ENCODE measurements around the gene TEN1.

Gene TEN1

GRCh38 chr17:76007850-76008165, 28.8 kb downstream of the TEN1 start:
- no peak for DNase-seq

- DNase-seq, result no peak
These were observed 29.2 kb downstream of the TEN1 start for GRCh38 chr17:76008208-76008607.

GRCh38 chr17:76008630-76009425, 29.8 kb downstream of the TEN1 start:
- no peak for DNase-seq

DNA sequence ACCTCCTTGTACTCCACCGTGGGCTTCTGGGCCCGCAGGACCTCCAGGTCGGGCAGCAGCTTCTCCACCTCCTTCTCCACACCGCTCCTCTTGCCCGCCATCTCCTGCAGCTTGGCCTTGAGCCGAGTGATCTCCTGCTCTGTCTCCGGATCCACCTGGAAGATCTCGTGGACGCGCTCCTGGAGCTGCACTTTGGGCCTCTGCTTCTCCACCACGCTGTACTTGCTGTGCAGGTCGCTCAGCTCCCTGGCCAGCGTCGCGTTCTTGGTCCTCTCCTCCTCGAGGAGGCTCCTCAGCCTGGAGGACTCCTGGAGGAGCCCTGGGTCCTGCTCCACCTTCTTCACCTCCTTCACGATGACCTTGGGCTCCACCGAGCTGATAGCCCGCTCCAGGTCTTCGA, 30.4 kb downstream of the TEN1 start:
- DNase-seq, result no peak

DNA sequence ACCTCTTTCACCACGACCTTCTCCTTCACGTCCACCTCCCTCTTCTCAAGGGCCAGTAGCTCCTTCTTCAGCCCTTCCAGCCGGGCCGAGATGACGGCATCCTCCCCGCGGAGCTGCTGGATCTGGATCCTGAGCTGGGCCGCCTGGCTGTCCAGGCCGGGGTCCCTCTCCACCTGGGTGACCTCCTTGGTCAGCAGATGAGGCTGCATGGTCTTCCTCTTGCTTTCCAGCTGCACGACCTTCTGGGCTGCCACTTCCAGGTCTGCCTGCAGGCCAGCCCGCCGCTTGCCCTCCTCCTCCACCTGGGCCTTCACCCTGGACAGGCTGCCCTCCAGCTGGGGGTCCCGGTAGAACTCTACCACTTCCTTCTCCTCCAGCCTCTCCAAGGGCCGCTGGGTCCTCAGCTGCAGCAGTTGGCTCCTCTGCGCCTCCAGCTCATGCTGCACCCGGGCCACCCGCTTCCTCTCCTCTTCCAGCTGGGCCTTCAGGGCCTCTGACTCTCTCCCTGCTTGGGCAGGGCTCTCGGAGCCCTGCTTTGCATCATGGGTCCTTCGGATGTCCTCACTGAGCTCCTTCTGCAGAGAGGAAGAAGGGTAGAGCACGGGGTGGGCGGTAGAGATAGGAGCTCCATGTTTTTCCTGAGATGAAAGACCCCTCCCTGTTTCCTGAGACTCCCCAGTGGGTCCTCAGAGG, 31.1 kb downstream of the TEN1 start:
- no peak for DNase-seq

DNA sequence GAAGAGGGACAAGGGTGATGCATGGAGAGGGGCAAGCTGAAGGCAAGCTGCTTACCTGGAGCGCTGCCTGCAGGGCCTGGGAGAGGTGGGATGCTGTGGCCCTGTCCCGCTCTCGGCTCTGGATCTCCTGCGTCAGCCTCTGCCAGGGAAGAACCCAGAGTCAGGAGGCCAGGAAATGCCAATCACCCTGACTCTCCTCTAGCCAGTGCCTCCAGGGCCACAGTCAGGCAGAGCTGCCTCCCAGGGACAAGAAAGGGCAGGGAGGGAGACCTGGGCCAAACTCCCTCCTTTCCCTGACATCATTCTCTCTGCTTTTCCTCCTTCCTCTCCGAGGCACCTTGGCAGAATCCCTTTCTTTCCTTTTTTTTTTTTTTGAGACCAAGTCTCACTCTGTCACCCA, 32.9 kb downstream of the TEN1 start:
- no peak for DNase-seq

DNA sequence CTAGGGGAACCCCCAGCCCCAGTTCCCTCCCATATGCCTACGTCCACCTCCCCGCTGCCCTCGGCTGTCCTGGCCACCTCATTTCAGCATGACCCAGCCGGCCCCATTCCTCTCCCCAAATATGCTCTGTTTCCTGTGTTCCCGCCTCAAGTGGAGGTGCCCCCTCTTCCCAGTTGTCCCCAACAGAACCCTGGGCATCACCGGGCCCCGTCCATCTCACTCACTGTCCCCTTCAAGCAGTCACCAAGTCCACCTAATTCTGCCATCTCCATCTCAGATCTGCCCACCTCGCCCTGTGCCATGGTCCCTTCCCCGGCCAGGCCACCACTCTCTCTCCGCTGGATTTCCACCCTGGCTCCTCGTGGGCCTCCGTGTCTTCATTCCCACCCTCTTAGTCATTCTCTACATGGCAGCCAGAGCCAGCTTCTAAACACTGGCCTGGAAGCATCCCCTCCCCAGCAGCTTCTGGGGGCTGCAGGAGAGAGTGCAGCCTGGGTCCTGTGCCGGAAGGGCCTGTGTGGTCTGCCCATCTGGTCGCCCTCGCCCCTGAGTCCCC, 34.4 kb downstream of the TEN1 start:
- no peak for DNase-seq

GRCh38 chr17:76014100-76014924, 35.3 kb downstream of the TEN1 start:
- no peak for DNase-seq

GRCh38 chr17:76014925-76015261, 35.9 kb downstream of the TEN1 start:
- DNase-seq, result no peak

DNA sequence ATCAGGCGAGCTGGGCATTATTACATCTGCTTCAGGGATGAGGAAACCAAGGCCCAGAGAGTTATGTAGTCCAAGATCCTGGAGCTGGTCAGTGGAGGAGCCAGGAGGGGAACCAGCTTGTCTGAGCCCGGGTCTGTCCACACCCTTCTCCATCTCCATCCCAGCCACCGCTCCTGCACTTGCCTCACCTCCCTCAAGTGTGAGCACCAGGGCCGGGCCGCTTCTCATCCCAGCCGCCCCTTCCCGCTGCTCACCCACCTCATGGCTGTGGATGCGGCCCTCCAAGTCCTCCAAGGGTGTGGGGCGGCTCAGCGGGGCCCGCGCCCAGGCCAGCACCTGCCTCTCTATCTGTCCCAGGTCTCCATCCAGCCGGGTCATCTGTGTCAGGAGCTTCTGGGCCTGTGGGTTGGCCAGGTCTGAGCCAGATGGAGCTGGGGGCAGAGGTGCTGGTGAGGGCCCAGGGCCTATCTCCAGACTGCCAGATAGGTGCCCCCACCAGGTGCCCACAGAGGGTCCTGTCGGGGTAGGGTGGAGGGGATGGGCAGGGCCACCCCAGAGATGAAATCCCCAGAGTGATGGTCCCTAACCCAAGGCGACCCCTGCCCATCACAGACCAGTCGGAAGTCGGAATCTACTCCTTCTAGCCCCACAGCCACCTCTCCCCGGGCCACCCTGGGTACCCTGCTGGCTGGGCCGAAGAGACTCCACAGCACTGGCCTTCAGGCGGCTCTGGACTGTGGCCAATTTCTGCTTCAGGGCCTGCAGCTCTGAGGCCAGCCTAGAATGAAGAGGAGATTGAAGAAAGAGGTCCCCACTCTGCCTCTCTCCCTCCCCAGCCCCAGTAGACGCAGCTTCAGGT, 38.7 kb downstream of the TEN1 start:
- DNase-seq, result no peak

GRCh38 chr17:76018340-76018680, 39.3 kb downstream of the TEN1 start:
- no peak for DNase-seq

DNA sequence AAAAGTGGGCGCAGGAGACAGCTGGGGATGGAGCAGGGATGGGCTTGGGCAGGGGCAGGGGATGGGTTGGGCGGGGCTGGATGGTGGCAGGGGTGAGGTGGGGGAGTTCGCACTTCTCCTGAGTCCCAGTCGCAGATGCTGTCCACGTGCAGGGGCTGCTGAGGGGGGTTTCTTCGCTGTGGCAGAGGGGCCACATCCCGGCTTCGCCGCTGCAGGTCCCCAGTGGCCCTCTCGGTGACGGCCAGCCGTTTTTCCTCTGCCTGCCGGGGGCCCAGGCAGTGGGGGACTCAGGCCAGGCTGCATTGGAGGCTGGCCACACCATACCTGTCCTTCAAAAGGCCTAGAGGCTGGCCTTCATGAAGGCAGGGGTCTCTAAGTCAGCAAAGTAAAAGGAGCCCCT, 39.8 kb downstream of the TEN1 start:
- no peak for DNase-seq

DNA sequence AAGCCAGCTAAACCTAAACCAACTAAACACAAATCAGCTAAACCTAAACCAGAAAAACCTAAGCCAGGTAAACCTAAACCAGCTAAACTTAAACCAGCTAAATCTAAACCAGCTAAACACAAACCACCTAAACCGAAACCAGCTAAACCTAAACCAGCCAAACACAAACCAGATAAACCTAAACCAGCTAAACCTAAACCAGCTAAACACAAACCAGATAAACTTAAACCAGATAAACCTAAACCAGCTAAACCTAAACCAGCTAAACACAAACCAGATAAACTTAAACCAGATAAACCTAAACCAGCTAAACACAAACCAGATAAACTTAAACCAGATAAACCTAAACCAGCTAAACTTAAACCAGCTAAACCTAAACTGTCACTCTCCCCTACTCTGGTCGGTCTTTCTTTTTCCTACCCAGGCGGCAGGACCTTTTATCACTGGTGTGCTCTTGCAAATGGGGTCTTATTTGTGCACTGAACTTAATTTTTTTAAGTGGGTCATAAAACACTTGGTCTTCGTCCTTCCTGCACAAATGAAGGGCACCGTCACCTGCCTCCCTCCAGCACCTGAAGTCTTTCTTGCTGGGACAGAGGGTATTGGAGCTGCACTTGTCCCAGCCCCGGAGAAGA, 40.9 kb downstream of the TEN1 start:
- no peak for DNase-seq

DNA sequence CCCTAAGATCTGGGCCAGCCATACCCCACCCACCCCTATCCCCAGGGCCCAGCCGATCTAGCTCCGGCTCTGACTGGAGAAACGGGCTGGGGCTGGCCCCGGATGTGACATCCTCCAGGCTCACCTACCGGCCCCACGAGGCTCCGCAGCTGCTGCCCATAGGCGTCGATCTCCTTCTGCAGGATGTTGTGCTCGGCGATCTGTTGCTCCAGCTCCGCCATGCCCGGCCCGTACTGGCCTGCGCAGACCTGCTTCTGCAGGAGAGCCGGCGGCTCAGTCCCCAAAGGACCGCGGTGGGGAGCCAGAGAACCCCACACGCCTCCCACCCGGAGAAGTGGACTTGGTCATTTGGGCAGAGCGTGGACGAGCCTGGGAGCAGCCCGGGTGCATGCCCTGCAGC, 43.2 kb downstream of the TEN1 start:
- DNase-seq, result no peak

DNA sequence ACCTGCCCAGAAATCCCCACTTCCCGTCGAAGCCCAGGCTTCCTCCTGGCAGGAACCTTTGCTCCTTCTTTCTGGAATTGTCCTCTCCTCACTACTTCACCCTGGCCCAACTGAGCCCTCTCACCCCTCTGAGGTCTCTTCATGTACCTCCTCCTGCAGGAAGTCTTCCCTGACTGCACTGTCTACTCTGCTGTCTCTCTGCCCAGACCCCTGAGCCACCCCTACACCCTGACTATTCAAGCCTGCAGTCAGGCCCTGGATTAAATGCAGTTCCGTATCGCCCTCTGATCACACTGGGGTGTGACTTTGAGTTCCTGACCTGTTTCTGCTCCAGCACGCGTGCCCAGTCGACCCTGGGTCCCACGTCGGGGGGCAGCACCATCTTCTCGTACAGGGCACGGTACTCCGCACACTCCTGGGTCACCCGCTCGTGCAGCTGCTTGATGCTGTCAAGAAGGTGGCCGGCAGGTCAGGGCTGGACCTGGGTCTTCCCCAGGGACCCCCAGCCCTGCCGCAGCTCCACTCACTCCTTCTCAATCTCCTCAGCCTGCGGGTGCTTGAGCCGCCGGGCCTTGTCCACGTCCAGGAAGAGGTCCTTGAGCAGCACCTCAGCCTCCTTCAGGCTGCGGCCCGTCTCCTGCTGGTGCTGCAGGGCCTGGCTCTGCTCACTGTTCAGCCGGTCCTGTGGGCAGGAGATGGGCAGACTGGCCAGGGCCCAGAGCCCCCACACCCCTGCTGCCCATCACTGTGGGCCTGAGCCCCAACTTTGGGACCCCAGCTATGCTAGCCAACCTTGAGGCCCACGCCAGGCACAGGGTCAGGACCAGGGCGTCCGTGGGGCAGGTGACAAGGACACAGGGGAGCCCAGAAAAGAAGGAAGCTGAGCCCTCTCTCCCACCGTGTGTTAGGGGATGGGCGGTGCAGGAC, 44.2 kb downstream of the TEN1 start:
- no peak for DNase-seq

DNA sequence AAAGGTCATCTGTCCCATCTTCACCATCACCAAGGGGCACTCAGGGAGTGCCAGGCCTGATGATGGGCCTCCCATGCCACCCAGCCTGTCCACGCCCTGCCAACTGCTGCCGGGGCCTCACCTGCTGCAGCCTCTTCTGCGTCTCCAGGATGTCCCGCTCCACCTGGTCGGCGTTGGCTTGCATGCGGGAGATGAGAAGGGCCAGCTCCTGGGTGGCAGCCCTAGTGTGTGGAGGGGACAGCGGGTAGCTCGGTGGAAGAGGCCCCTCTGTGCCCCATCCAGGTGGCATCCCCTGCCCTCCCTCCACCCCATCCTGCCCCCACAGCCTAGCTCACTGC, 44.8 kb downstream of the TEN1 start:
- DNase-seq, result no peak

DNA sequence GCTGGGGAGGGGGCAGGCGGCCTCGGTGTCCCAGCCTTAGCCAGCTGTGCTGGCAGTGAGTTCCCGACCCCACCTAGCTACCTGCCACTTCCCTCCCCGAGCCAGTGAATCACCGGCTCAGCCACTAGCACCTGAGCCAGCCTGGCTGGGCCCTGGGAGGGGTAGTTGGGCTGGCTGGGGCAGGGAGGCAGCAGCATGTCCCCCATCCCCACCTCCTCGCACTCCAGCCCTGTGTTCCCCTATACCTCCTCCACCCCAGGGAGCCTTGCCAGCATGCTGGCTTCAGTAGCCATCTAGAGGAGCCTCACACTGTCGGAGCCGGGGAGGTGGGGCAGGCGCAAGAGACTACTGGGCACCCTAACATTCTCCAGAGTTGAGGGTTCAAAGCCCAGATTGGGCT, 45.3 kb downstream of the TEN1 start:
- DNase-seq, result no peak

DNA sequence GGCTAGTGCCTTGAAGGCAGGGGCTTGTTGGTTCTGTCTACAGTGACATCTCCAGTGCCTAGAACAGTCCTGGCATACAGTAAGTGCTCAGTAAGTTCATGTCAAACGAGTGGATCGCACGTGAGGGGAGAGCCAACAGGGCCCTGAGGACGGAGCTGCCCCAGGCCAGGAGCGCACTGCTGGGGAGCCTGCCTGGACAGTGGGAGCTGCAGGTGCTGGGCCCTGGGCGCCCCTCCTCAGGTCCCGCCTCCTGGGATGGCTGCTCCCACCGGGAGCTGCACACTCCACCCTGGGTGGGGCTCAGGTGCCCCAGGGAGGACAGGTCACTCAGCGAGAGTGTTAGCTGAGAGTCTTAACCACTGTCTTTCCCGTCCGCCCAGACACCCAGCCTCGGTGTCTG, 46.3 kb downstream of the TEN1 start:
- no peak for DNase-seq

DNA sequence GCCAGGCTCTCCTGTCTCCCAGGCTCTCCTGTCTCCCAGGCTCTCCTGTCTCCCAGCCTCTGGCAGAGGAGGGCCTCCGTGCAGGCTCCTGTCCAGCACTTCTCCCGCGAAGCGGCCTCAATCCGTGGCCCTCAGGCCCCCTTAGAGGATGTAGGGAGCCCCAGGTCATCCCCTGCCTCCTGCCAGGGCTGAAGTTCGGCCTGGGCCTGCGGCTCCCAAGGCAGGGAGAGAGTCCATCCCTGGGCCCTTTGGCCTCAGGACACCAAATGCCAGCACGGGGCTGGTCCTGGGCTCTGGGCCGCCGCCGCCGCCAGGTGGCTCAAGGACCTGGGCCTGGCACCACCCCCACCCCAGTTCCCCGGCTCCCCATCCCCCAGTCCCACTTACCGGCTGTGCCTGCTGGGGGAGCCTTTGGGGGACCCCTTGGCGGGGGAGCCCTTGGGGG, 47.7 kb downstream of the TEN1 start:
- no peak for DNase-seq

DNA sequence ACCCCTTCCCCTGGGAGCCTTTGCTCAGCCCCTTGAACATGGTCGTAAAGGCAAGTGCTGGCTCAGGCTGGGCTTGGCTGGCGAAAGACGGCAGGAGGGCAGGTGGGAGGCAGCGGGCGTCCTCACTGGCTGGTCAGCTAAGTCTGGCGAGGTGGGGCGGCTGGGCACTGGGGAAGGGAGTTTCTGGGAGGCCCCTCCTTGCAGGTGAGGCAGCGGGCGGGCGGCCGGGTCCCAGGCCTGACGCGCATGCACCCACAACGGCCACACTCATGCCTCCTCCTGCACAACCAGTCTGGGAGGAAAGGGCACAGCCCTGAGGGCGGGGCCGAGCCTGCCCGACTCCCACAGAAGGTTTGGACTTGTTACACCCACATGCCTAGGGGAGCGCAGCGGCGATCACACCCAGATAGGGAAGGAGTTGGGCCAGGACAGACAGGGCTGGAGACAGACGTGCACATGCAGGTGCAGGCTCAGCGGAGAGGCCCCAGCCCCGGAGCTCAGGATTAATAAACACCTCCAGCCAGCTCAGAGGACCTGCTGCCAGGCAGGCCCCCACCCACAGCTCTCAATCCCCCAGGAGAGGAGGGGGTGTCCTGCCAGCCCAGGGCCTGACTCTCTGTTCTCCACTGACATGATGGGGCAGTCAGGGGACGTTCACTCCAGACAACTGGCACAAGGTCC, 48.3 kb downstream of the TEN1 start, which contains the start of gene EVPL:
TSS of gene EVPL (minus strand) at position 148 of the 681 bp plus-strand sequence. CDS start at position 40, 108 bp downstream.
- no peak for DNase-seq
